IPS DF 19.7 (cell line): ENCODE results near the gene C13orf46.

ENCODE experiments used
- DNase-seq: peaks from one replicate; pipeline ENCODE4 v3.0.0-alpha.2; 2013; ENCODE audit warnings: low read depth, low spot score

The C13orf46 gene

GRCh38 chr13:113906571-113906970 is 67.3 kb downstream of the C13orf46 start:
- DNase-seq, result no peak

GRCh38 chr13:113905942-113906341 is 67.9 kb downstream of the C13orf46 start:
- no peak for DNase-seq

GRCh38 chr13:113905018-113905417 is 68.9 kb downstream of the C13orf46 start:
- DNase-seq, result no peak

GRCh38 chr13:113904411-113904810 is 69.5 kb downstream of the C13orf46 start:
- DNase-seq, result peak; percentile 40

- no peak for DNase-seq
Observed at GRCh38 chr13:113903912-113904311, 70.0 kb downstream of the C13orf46 start.
